Activated CD8-positive, alpha-beta memory T cell treated with anti-CD3 and anti-CD28 coated beads for 48 hours (primary cell): Measurements from ENCODE around the gene RECQL5.

Source experiments
- DNase-seq, 3 experiments: peaks; one replicate each; pipeline ENCODE4 v3.0.0-alpha.2; 2020; ENCODE audit warnings: low read depth in 2 of 3, low spot score in 2 of 3

Gene RECQL5

GRCh38 chr17:75634754-75635609 is 32.0 kb downstream of the RECQL5 start:
- no peak for DNase-seq

DNA sequence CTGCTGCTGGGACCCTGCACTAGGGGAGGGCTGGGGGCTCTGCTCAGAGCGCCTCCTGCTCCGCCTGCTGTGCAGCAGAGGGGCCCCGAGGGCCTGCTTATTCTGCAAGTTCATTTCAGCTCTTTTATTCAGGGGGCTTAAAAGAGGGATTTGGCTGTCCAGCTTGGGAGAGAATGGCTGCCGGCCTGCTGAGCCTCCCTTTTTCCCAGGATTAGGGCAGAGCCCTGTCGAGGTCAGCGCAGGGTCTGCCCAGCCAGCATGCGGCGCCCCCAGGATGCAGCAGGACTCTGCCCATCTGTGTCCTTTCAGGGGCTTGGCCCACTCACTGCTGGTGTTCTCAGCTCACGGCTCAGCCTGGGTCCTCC is 32.6 kb downstream of the RECQL5 start:
- DNase-seq = no peak

DNA sequence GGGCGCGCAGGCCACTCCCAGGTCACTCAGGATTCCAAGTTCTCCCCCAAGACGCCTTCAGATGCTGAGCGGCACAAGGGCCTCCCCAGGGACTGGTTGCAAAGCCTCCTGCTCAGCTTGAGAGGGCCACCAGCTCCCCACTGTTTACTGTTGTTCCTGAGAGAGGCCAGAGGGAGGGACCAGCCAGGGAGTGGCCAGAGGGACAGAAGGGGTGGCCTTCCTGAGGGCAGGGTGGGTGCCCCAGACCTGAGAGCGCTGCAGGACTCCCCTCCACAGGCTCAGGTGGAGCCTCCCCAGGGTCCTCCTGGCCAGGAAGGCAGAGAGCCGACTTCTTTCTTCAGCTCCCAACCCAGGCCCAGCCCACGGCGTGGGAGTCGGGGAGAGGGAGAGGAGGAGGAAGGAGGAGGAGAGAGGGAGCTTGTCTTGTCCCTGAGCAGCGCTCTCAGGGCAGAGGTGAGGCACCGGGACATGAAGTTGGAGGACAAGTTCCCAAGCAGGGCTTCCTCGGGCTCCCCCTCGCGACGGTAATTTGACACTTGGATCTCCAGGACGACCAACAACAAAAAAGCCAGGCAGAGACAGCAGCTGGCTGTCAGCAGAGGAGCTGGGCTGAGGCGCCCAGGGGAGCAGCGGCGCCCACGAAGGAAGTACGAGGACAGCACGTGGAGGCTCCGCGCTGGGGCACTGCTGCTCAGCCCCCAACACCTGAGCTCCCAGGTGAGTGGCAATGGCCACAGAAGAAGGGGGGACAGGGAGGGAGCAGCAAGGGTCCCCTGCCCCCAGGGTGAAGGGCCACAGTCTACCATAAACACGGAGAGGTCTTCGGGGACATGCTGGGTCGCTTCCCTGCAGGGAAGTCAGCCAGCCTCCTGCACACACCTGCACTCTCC is 33.2 kb downstream of the RECQL5 start:
- DNase-seq = no peak

DNA sequence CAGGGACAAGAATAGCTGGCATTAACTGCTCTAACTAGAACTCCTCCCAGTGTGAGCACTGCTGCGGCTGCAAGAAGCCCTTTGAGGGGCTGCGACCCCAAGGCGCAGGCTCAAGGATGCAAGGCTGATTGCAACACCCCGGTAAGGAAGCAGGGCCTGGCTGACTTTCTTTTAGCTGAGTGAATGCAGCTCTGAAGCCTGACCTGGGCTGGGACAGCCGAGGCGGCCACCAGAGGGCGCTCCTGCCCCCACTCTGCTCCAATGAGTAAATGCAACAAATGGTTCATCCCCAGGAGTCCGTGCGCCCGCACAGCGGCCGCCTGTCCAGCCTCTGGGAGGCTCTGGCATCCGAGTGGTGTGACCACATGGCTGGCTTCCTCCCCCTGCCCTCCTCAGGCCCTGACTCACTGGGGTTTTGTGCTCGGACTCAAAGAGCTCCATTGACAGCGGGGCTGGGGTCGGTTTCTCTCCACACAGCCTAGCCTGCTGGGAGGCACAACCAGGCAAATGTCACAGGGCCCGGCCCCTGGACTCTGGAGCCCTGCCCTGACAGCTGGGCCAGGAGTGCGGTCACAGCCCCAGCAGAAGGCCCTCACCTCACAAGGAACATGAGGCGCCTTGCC is 34.0 kb downstream of the RECQL5 start, which contains the start of gene SMIM5:
SMIM5 (plus strand) TSS at position 572 of the 623 bp plus-strand sequence. CDS start 6,768 bp downstream, outside the sequence.
- peak; percentile 56 to 83 (median 74) for DNase-seq

GRCh38 chr17:75632428-75632827 is 34.5 kb downstream of the RECQL5 start:
- DNase-seq = no peak

GRCh38 chr17:75631353-75631752 is 35.6 kb downstream of the RECQL5 start:
- no peak for DNase-seq

DNA sequence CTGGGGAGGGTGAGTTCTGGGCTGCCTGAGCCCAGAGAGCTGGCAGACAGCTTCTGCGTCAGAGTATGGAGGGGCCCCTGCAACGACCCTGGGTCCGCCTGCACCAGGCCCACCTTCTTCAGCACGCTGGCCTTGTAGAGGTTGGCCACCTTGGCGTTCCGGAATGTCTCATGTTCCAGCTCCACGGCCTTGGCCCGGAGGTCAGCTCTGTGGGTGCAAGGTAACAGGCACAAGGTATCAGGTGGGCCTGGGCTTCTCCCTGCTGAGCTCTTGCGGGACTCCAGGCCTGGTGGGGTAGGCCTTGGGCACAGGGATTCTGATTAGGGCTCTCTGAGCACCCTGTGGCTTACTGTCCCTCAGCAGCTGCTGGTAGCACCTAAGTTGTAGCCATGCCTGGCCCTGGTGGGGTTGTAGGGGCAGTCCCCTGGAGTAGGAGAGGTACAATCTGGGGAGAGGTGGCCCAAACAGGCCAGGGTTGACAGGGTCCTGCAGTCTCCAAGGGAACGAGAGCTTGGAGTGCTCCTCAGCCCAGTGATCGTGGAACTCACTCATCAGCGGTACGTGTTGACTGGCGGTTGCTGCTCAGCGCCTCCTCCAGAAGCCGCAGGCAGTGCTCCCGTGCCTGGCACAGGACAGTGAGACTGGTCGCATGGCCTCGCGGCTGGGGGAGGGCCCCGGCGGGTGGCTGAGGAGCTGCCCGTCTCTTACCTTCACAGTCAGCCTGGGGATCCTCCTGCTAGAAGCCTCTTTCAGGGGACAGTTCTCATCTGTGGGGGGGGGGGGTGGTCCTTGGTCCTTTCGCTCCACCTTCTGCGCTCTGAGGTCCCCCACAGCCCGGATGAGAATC is 36.7 kb downstream of the RECQL5 start:
- DNase-seq = no peak

DNA sequence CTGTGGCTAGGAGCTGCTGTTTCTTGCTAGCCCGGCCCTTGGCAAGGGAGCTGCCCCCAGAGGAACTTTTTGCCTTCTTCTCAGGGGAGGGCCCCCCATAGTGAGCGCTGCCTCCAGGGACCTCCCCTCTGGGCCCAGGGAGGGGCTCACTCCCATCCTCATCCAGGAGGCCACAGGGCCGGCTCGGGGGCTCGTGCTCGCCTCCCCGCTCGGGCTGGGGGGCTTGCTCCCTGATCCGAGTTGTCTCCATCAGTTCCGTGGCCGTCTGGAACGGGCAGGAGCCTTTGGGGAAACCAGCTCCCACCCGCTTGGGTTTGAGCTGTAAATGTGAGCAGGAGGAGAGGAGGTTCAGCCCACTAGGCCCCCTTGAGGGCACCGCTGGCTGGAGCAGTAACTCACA is 37.8 kb downstream of the RECQL5 start:
- no peak for DNase-seq

- DNase-seq = no peak
Measured at GRCh38 chr17:75628425-75628824, 38.5 kb downstream of the RECQL5 start.

- no peak for DNase-seq
Measured at GRCh38 chr17:75627094-75627493, 39.9 kb downstream of the RECQL5 start.

GRCh38 chr17:75626496-75627038 is 40.4 kb downstream of the RECQL5 start:
- no peak for DNase-seq

DNA sequence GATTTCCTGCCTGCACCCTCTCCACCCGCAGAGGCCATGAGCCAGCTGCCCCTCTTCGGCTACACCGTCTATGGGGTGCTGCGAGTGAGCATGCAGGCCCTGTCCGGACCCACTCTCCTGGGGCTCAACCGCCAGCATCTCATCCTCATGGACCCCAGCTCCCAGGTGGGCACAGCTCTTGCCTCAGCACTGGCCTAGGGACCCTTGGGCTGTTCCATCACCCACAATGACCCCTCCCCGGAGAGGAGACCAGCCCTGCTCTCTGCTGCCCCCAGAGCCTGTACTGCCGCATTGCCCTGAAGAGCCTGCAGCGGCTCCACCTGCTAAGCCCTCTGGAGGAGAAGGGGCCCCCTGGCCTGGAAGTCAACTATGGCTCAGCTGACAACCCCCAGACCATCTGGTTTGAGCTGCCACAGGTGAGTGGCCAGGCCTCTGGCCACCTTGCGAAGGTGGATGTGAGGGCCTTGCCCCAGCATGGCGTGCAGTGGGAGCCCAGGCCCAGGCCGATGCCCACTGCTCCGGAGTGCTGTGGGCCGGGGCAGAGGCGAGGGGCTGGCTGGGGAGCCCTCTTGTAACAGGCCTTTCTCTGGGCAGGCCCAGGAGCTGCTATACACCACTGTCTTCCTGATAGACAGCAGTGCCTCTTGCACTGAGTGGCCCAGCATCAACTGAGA is 41.0 kb downstream of the RECQL5 start:
- no peak for DNase-seq

DNA sequence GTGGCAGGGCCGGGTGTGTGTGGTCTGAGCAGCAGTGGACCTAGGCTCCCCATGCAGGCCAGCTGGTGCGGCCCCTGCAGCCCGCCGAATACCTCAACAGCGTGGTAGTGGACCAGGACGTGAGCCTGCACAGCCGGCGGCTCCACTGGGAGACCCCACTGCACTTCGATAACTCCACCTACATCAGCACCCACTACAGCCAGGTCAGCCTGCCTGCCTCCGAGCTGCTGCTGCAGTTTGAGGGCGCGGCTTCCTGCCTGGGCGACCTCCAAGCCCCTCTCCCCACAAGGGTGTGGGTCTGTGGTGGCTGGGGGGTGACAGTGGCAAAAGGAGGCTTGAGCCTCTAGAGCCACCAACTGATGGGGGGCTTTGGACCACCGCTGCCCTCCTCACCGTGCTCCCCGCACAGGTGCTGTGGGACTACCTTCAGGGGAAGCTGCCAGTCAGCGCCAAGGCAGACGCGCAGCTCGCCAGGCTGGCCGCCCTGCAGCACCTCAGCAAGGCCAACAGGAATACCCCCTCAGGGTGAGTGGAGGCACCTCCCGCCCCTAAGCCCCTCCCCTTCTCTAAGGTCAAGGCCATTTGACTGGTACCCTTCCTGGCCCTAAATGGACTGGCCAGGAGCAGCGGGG is 42.1 kb downstream of the RECQL5 start:
- DNase-seq = no peak

DNA sequence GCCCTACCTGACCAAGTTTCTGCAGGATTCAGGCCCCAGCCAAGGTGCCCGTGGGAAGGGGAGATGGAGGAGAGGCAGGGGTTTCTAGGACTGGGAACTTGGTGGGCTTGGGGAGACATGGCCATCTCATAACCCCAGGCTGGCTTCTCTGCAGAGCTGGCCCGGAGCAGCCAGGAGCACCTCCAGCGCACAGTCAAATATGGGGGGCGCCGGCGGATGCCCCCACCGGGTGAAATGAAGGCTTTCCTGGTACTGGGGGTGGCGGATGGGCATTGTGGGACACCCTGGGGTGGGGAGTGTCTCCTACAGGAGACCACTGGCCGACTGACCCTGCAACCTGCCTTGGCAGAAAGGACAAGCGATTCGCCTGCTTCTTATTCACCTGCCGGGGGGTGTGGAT is 42.9 kb downstream of the RECQL5 start:
- no peak for DNase-seq

GRCh38 chr17:75623386-75623785 is 43.6 kb downstream of the RECQL5 start:
- no peak for DNase-seq

DNA sequence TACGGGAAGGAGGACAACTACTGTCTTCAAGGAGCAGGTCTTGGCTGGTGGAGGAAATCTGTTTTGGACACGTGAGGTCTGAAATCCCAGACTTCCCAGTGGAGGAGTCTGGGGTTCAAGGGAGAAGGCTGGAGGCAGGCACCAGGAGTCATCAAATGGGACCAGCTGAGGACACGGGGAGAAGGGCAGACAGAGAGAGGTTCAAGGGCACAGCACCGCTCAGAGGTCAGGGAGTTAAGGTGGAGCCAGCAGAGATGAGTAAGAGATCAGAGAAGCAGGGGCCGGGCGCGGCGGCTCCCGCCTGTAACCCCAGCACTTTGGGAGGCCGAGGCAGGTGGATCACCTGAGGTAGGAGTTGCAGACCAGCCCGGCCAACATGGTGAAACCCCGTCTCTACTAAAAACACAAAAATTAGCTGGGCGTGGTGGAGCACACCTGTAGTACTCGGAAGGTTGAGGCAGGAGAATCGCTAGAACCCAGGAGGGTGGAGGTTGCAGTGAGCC is 44.1 kb downstream of the RECQL5 start:
- DNase-seq = no peak

- DNase-seq = no peak
Measured at GRCh38 chr17:75622076-75622475, 44.9 kb downstream of the RECQL5 start.

DNA sequence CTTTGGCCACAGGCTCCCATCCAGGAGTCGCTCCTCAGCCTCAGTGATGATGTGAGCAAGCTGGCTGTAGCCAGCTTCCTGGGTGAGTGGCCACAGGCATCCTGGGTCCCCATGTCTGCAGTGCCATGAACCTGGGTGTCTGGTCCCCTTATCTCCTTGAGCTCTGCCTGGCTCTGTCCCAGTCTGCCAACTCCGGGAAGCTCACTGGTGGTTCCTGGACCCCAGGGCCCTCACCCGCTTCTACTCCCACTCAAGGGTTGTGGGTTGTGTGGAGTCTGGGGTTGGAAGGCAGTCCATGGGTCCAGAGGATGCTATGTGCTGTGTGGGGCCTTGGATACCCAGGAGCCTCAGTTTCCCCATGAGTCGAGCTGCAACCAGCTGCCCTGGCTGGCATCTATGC is 45.5 kb downstream of the RECQL5 start:
- DNase-seq = no peak
